Erythroblast (primary cell): ENCODE data around the gene ANKRD44.

Experiments used
- GATA1 ChIP-seq: IDR thresholded peaks from 2 replicates; pipeline ENCODE4 v1.6.1; 2011; ENCODE audit warnings: low read depth, mild to moderate bottlenecking, control low read depth, low read length, moderate library complexity
- POLR2A ChIP-seq: IDR thresholded peaks from 2 replicates; pipeline ENCODE4 v1.6.1; 2011; ENCODE audit warnings: mild to moderate bottlenecking, low read length

DNA sequence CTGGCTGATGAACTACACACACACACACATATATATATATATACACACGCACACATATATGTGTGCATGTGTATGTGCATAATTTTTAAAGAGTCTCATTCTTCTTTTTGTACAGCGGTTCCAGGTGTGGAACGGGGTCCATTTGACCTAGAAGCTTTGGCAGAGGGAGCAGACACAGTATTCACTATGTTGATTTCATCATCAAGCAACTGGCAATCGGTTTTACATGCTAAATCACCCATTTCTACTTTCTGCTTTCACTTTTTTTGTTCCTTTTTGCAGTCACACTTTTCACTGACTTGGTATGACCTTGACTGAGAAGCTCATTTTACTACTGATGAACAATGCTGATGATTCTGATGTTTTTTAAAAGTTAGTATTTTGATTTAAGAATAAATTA is 321.1 kb downstream of the ANKRD44 start:
- TF ChIP-seq POLR2A = no peak
- TF ChIP-seq GATA1 = no peak
